OCI-LY3 (cell line): ENCODE measurements around the gene ZNF74.

ENCODE experiments used
- EZH2phosphoT487 ChIP-seq: fragments of 200-600 bp; shearing (Covaris generic); IDR thresholded peaks from 2 replicates; pipeline ENCODE4 v1.6.1; 2018; ENCODE audit warnings: antibody characterized with exemption, mixed run types, low read depth
- TF ChIP-seq, protein P1 (sequence below): fragments of 200-600, 300-600 bp; sonication (generic); IDR thresholded peaks from 2 replicates; pipeline ENCODE4 v1.5.1; 2014; ENCODE audit warnings: antibody characterized with exemption, low read length, low read depth

GRCh38 chr22:20437613-20438426 is 43.9 kb downstream of the ZNF74 start, which contains the start of gene SCARF2:
- TF ChIP-seq, protein P1, sequence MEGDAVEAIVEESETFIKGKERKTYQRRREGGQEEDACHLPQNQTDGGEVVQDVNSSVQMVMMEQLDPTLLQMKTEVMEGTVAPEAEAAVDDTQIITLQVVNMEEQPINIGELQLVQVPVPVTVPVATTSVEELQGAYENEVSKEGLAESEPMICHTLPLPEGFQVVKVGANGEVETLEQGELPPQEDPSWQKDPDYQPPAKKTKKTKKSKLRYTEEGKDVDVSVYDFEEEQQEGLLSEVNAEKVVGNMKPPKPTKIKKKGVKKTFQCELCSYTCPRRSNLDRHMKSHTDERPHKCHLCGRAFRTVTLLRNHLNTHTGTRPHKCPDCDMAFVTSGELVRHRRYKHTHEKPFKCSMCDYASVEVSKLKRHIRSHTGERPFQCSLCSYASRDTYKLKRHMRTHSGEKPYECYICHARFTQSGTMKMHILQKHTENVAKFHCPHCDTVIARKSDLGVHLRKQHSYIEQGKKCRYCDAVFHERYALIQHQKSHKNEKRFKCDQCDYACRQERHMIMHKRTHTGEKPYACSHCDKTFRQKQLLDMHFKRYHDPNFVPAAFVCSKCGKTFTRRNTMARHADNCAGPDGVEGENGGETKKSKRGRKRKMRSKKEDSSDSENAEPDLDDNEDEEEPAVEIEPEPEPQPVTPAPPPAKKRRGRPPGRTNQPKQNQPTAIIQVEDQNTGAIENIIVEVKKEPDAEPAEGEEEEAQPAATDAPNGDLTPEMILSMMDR: no peak
- no peak for TF ChIP-seq EZH2phosphoT487
